ENCODE results near the gene RAB11B.

RAB11B gene

DNA sequence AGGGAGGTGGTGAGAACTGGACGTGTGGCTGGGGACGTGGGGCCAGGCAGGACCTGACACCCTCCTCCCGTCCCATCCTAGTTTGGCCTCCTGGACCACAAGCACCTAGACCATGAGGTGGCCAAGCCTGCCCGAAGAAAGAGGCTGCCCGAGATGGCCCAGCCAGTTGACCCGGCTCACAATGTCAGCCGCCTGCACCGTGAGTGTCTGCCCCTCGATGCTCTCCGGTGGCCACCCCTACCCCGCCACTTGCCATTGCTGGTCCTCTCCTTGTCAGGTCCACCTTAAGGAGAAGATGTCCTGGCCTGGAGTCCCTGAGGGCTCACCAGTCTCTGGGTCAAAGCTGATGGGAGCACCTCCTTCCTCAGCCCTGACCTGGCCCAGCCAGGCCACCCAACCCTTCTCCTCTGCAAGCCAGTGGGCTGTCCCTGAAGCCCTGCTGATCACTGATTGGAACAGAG lies 24.0 kb upstream of the RAB11B start:
- no peak for TF ChIP-seq CTCF (IDR thresholded peaks at IDR 0.05; ENCODE audit: extremely low read depth, insufficient read depth, missing control alignments)
- in situ Hi-C loops (cut with MboI; ENCODE audit: low pct_unique_long_range_greater_than_20kb, low sequenced_read_pairs, unreplicated experiment) = no loop called here
- no peak for DNase-seq (ENCODE audit: low spot score)

GRCh38 chr19:8366961-8367326 lies 23.2 kb upstream of the RAB11B start:
- in situ Hi-C loops (cut with MboI; ENCODE audit: low pct_unique_long_range_greater_than_20kb, low sequenced_read_pairs, unreplicated experiment) = no loop called here
- no peak for TF ChIP-seq CTCF (IDR thresholded peaks at IDR 0.05; ENCODE audit: extremely low read depth, insufficient read depth, missing control alignments)
- no peak for DNase-seq (ENCODE audit: low spot score)

- no peak for DNase-seq (ENCODE audit: low spot score)
- no peak for TF ChIP-seq CTCF (IDR thresholded peaks at IDR 0.05; ENCODE audit: extremely low read depth, insufficient read depth, missing control alignments)
- in situ Hi-C loops (cut with MboI; ENCODE audit: low pct_unique_long_range_greater_than_20kb, low sequenced_read_pairs, unreplicated experiment) = no loop called here
Observed at GRCh38 chr19:8367327-8368001, 22.7 kb upstream of the RAB11B start.

DNA sequence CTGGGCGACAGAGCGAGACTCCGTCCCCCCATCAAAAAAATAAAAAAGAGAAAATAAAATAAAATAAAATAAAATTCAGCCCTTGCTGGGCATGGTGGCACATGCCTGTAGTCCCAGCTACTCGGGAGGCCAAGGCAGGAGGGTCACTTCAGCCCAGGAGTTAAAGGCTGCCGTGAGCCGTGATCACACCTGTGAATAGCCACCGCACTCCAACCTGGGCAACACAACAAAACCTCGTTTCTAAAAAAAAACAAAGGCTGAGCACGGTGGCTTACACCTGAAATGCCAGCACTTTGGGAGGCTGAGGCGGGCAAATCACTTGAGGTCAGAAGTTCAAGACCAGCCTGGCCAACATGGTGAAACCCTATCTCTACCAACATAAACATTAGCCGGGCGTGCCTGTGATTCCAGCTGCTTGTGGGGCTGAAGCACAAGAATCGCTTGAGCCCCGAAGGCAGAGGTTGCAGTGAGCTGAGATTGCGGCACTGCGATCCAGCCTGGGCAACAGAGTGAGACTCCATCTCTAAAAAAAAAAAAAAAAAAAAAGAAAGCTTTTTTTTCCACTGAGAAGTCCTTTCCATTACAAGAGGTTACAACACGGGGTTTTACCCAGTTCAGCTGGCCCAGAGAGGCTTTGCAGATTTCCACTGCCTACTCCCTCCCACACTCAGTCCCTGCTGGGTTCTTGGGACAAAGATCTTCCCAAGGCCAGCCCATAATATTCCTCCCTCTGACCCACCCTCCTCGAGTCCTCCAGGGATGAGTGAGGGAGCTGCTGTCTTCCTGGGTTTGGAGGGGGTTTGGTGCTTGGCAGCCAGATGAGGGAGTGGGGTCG lies 19.8 kb upstream of the RAB11B start:
- no peak for DNase-seq (ENCODE audit: low spot score)
- no peak for TF ChIP-seq CTCF (IDR thresholded peaks at IDR 0.05; ENCODE audit: extremely low read depth, insufficient read depth, missing control alignments)
- in situ Hi-C loops (cut with MboI; ENCODE audit: low pct_unique_long_range_greater_than_20kb, low sequenced_read_pairs, unreplicated experiment) = no loop called here

GRCh38 chr19:8371011-8371804 lies 19.0 kb upstream of the RAB11B start:
- no peak for TF ChIP-seq CTCF (IDR thresholded peaks at IDR 0.05; ENCODE audit: extremely low read depth, insufficient read depth, missing control alignments)
- no peak for DNase-seq (ENCODE audit: low spot score)
- in situ Hi-C loops (cut with MboI; ENCODE audit: low pct_unique_long_range_greater_than_20kb, low sequenced_read_pairs, unreplicated experiment) = no loop called here
